NCI-H748 treated with DMSO at 0.1 percent for 48 hours (cell line): ENCODE measurements around the gene ELMO2.

Source experiments
- DNase-seq: peaks from one replicate; lab custom pipeline; 2025; lab: John Stamatoyannopoulos, UW

ELMO2 gene, protein sequence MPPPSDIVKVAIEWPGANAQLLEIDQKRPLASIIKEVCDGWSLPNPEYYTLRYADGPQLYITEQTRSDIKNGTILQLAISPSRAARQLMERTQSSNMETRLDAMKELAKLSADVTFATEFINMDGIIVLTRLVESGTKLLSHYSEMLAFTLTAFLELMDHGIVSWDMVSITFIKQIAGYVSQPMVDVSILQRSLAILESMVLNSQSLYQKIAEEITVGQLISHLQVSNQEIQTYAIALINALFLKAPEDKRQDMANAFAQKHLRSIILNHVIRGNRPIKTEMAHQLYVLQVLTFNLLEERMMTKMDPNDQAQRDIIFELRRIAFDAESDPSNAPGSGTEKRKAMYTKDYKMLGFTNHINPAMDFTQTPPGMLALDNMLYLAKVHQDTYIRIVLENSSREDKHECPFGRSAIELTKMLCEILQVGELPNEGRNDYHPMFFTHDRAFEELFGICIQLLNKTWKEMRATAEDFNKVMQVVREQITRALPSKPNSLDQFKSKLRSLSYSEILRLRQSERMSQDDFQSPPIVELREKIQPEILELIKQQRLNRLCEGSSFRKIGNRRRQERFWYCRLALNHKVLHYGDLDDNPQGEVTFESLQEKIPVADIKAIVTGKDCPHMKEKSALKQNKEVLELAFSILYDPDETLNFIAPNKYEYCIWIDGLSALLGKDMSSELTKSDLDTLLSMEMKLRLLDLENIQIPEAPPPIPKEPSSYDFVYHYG

DNA sequence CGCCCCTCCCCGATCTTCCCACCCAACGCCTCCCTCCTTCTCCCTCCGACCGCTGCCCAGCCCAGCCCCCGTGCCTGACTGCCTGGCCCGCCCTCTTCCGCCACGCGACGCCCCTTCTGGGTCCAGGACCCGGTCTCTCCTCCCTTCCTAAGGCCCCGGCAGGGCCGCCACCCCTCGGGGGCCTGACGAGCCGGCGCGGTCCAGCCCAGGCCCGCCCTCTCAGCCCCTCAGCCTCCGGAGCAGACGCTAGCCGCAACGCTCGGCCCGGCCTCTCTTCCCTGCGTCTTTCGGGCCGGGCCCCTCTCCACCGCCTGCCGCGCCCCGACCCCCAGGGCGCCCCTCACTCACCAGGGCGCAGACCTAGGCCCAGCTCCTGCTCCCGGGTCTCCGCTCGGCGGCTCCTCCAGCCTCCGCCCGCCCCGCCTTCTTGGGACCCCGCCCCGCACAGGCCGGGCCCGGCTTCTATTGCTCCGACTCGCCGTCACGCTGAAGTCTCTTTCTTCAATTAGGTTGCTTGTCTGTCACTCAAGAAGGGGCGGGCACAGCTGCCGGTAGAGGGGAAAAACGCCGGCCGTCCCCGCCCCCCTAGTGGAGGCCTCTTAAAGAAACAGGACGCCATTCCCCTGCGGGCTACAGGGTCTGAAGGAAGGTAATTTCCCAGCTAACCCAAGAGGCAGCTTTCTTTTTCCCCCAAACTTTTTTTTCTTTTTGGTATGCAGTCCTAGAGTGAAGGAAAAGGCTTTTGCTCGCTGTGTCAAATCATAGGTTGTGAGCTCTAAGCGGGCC lies at the start of gene ELMO2:
ELMO2 (minus strand) TSS at position 416 of the 786 bp plus-strand sequence. CDS start 12,133 bp downstream, outside the sequence.
- DNase-seq, result peak; percentile 84

DNA sequence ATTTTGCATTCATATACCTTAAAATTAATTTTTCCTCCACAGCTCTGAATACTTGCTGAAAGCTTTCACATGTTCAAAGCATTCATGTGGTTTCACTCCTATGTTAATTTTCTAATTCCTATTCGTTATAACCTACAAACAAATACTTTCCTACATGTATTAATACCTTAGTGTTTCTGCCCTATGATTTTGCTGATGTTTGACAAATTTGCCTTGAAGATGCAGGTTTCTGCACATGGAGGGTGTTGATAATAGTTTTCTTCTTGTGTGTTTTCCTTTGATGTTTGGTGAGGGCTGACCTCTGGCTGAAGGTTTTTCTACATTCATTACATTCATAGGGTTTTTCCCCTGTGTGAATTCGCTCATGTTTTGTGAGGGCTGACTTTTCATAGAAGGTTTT lies 49.3 kb upstream of the ELMO2 start:
- DNase-seq, result no peak

DNA sequence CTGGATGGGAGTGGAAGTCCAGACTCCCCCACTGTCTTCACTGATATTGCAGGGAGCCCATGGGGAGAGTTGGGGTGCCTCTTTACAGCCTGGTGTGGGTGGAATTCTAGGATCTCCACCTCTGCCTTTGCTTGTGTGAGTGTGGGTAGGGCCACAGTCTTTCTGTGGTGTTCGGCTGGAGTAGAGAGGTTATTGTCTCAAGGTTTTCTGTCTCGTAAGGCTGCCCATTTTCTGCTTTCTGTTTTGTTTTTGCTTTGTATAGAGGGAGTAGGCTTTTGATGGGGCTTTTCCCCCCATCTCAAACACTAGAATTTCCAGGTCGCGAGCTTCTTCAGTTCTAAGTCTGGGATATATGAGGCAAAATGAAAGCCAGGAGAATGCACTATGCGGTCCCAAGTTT lies 40.4 kb upstream of the ELMO2 start:
- DNase-seq, result no peak

DNA sequence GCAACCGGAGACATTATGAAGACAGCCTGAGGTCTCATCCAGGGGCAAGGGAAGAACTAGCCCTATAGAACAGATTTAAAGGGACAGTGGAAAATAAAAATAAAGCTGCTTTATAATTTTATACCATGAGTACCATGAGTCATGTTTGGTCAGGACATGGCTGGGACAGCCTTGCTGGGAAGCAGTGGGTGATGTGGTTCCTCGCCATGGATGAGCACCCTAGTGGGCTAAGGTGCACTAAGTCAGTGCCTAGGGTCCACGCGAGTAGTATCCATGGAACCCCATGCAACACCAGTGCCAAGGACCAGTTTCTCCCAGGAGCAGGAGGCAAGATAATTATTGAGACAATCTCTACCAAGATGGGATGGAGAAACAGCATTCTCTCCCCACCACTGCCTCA lies 33.4 kb upstream of the ELMO2 start:
- DNase-seq, result no peak

DNA sequence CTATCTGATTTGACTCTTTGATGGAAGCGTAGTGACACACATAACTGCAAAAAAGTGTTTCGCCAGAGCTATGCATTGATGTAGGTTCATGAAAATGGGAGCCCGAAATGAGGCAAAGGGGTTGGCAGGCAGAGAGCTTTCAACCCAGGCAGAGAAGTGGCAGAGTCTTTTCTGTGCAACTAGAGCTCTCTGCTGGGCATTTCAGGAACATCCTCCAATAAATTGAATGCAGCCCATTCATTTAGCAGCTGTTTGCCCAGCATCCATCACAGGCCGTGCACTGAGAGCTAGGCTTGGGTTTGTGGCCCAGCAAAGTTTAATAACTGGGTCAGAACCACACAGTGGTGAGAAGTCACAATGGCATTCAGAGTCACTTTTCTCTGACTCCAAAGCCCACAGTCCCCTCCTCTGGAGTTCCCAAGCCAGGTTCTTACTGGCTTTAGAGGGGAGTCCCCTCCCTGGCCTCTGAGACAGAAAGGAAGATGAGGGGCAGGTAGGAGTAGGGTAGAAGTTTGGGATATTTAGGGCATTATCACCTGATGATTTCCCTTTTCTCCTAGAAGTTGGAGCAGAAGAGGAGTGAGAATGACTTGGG lies 31.8 kb upstream of the ELMO2 start:
- peak; percentile 35 for DNase-seq

DNA sequence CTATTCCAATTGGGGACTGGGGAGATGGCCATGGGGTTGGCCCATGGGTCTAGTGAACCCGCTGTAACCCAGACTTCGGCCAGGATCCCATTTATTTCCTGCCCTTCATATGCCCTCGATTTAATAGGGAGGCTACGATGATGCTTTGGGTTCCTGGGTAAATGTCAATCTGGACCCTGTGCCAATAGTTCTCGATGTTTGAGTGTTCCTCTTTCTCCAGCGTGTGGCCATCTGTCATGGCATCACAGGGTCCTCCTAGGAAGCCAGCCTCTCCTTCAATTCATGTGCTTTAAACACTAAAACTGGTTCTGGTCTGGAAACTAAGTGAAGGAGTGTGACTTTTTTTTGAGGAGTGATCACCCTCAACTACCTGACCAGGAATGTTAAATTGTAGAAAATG lies 28.7 kb upstream of the ELMO2 start:
- no peak for DNase-seq

DNA sequence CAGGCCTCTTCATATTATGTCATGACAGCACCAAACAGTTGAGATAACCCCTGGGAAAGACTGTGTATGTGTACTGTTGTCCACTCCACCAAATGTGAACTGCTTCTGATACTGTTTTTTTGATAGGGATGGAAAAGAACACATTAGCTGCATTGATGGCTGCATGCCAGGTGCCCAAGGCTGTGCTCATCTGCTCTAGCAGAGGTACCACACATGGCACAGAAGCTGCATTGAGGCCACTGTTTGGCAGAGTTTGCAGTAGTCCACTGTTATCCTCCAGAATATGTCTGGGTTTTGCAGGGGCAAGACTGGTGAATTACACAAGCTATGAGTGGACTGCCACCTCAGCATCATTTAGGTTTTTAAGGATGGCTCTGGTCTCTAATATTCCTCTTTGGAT lies 28.2 kb upstream of the ELMO2 start:
- DNase-seq, result no peak

DNA sequence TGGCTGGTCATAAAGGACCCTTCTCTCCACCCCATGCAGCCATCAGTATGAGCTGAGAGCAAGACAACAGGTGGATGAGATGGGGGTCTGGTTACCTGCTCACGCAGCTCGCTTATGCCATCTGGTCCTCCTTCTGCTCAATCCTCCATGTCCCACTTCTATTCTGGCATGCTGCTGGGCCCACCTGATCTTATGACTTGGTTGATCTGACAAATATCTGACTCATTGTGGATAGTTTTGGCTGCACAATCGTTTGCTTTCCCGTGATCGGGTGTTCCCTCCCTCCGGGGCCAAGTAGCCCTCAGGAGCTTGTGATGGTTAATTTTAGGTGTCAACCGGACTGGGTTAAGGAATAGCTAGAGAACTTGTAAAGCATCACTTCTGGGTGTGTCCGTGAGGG lies 26.6 kb upstream of the ELMO2 start:
- no peak for DNase-seq

DNA sequence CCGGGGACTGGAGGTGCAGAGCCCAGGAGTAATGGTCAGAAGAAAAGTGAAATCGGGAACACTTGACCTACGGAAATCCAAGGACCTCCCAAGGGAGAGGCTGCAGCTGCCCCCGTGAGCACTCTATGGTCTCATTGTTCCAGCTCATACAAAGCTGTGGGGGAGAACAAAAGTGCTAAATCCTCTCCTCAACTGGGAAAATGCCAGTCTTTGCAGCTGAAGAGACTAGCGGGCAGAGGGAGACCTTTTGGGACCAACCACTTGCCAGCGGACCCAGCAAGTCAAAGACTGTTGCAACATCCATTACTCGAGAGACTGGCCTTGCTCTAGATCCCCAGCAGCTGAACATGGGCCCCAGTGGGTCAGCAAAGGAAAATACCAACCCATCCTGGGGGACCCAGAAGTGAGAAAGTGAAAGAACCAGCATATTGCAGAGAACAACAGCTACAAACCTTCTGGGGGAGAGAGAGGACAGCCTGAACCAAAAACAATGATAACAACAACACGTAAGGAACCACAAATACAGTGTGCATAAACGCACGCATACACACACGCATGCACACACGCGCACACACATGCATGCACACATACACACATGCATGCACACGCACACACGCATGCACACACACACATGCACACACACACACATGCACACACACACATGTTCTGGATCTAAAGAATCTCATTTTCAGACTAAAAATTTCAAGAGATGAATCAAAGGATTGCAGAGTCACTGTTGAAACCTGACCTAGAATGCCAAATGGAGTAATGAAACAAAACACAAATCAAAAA lies 24.7 kb upstream of the ELMO2 start:
- no peak for DNase-seq

DNA sequence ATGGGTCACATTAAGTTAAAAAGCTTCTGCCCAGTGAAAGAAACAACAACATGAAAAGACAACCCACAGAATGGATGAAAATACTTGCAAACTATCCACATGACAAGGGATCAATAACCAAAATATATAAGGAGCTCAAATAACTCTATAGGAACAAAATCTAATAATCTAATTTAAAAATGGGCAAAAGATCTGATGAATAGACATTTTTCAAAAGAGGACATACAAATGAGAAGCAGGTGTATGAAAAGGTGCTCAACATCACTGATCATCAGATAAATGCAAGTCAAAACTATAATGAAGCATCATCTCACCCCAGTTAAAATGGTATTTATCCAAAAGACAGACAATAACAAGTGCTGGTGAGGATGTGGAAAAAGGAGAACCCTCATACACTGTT lies 21.0 kb upstream of the ELMO2 start:
- no peak for DNase-seq

DNA sequence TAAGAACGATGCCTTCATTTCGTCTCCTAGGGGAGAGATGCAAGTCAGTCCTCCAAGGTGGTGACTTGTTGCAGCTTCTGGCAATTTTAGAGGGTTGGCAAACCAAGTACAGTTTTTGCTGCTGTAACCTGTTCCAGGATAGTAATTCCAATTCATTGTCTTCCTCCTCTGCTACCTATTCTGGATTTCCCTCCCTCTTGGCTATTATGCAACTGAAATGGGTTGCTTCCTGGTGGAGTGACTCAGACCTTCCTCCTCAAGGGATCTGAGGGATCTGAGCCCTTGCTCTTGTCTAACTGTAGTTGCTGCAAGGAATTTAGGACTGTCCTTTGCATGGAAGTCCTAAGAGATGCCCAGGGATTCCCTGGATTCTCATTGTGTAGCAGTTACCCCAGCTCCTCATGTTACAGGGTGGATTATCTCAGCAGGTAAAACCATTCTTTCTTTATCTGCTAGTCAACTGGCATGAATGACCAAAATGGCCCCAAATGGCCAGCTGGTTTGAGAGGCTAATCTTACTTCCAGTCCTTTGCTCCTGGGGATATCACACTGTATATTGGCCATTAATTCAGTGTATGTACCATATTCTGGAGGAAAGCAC lies 17.6 kb upstream of the ELMO2 start:
- DNase-seq, result no peak

DNA sequence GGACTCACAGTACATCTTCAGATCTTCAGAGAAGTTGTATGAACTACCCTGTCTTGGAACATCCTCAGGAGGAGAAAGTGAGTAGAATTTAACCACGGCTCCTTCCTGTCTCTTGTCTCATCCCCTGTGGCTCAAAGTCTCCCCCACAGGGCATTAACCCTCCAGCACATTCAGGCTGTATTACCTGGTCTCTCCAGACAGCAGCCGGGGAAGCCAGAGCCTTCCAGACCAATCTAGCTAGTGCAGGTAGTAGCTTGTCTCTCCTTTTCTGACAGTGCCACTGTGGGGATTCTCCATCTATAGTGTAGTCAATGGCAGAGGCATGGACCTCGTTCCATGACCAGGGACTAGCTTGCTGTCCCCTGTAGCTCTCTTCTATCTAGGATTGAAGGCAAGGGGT lies 16.9 kb upstream of the ELMO2 start:
- no peak for DNase-seq

DNA sequence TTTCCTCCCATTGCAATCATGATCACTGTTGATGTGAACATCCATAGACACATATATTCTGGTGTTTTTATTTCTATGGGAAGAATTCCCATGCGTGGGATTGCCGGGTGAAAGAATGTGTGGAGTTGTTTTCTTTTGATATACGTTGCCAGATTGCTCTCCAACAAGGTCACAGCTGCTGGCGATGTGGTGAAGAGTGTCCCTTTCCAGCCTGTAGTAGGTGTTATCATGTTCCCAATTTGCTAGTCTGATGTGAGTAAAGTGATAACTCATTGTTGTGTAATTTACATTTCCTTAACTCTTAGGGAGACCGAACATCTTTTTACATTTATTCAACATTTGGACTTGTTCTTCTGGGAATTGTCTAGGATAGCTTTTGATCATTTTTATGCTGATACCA lies 14.5 kb upstream of the ELMO2 start:
- no peak for DNase-seq

DNA sequence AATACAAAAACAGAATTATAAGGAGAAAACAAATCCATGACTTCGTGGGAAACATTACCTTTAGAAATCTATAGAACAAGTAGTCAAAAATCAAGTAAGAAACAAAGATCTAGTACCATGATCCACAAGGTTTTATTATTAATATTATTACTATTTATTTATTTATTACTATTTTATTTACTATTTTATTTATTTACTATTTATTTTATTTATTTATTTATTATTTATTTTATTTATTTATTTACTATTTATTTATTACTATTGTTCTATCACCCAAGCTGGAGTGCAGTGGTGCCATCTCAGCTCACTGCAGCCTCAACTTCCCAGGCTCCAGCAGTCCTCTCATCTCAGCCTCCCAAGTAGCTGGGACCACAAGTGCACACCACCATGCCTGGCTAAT lies 13.5 kb upstream of the ELMO2 start:
- DNase-seq, result no peak

DNA sequence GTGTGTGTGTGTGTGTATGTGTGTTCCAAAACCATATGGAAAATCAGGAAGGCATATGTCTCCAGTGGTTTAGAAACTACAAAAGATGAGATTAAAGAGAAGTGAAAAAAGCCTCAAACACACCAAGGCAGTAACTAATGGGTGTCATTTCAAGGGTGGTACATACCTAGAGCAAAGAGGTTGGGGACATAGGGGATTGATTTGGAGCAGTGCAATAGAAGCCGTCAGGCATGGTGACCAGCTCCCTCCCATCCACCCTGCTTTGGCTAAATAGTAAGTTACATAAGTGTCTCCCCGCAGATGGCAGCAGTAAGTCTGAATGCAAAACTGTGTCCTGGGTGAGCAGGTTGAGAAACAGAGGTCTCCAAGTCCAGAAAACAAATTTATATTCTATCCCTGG lies 10.4 kb upstream of the ELMO2 start:
- DNase-seq, result no peak

DNA sequence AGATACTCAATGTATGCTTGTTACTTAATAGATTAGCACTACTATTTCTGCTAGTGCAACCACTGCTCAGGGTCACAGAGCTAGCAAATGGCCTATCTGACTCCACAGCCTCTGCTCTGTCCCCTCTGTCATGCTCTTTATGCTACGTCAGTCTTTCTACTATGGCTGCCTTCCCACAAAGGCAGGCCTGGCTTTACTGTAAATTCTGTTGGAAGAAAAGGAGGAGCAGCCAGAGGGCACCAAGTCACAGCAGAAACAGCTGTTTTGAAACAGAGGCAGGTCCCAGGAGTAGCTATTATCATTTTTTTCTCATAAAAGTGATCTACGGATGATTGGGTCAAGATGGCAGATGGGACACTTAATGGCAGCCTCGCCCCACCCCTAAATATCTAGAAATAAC lies 10.0 kb upstream of the ELMO2 start:
- DNase-seq, result no peak

DNA sequence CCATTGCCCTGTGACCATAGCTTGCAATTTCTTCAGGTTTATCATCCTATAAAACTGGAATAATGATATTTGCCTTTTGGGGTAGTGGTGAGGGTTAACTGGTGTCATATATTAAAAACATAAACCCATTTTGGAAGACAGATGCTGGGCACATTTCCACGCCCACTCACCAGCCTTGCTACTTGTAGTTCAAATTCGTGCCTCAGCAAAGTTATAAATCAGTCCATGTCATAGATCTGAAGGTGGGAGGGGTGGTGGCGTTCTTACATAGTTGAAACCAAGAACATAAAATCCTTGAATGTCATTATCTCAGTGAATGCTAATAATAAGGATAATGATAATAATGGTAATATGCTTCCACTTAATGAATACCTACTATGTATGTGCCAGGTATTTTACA lies 9.4 kb upstream of the ELMO2 start:
- DNase-seq, result no peak

DNA sequence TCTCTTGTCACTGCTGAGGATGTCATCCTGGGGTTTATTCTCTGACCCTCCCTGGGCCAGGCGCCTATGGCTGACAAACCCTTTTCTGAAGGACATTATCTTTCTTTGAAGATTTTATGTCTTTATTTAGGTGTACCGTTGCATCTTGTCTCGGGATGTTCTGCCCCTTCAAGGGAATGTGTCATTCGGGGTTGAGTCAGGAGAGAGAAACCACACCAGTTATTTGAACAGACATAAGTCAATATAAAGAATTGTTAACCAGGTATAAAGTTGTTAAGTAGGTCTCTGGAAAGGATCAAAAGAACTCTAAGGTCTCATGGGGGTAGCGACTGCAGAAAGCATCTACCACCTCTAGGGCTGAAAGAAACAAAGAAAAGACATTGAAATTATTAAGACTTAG lies 8.2 kb upstream of the ELMO2 start:
- no peak for DNase-seq

DNA sequence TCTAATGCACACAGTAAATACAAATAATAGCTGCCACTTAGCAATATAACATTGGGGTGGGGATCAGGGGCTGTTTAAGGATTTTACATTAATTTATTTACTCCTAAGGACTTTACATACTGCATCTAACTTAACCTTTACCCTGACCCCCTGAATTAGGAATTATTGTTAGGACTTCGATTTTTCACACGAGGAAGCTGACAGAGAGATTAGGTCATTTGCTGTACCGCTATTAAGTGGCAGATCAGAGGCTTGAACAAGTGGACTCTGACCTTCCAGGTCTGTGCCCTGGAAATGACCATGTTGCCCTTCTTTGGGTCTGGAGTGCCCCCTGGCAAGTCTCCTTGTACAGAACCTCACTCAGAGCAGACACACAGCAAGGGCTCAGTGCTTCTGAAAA lies 5.2 kb upstream of the ELMO2 start:
- DNase-seq, result no peak

DNA sequence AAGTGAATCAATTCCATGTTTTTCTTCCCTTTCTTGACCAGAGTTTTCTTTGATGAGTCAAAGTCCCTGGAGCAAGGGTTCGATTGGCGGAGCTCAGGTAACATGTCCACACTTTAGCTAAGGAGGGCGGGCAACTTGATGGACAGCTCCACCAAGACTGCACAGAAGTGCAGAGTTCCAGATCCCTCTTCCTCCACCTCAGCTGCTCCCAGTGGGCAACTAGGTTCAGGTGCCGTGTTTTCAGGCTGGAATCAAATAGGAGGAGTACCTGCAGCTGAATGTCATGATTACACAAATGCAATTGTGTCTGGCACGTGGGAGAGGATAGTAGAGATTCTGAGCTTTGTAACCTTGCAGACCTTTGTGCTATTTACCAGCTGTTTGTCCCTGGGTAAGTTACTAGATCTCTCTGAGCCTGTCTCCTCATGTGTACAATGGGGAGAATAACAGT lies 1.9 kb upstream of the ELMO2 start:
- no peak for DNase-seq

DNA sequence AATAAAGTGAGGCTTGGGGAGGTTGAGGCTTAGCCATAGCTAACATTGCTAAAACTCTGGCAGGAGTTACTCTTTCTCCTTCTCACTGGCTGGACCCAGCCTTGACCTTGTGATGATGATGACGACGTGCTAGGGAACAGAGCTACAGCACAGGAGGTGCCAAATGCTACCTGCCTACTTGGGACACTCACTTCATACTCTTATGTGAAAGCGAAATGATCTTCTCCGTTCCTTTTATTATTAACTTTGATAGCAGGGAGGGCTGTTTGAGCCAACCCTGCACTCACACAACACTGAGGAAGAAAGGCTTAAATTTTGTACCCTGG lies 1.2 kb upstream of the ELMO2 start:
- no peak for DNase-seq
